ENCODE data around the gene PHC3.
"Not testable (repeated sequence)": the region's sequence is repeated elsewhere in the genome, so short reads cannot be mapped to it uniquely, and the experiment has no call there.

Gene PHC3

GRCh38 chr3:170180908-170181885 is at the start of gene PHC3:
TSS of gene PHC3 (minus strand) at chr3:170181733. CDS start at chr3:170181715, 18 bp downstream.
- DNase-seq, result peak; percentile 89

- DNase-seq, result no peak
Measured at GRCh38 chr3:170228093-170228766, 46.7 kb upstream of the PHC3 start.

- DNase-seq, result no peak
Measured at GRCh38 chr3:170226426-170226960, 45.0 kb upstream of the PHC3 start.

- DNase-seq, result no peak
Measured at GRCh38 chr3:170225166-170225565, 43.6 kb upstream of the PHC3 start.

- DNase-seq, result peak; percentile 32
Measured at GRCh38 chr3:170222647-170223541, 41.4 kb upstream of the PHC3 start.

GRCh38 chr3:170221924-170222646 is 40.6 kb upstream of the PHC3 start, which contains the start of gene PRKCI:
TSS of gene PRKCI (plus strand) at chr3:170222424. CDS start at chr3:170222670, 246 bp downstream.
- peak; percentile 81 for DNase-seq

GRCh38 chr3:170220871-170221270 is 39.3 kb upstream of the PHC3 start:
- DNase-seq, result no peak

- no peak for DNase-seq
Measured at GRCh38 chr3:170219850-170220249, 38.3 kb upstream of the PHC3 start.

- no peak for DNase-seq
Measured at GRCh38 chr3:170211668-170212067, 30.1 kb upstream of the PHC3 start.

- no peak for DNase-seq
Measured at GRCh38 chr3:170207717-170208116, 26.2 kb upstream of the PHC3 start.

GRCh38 chr3:170206164-170206762 is 24.7 kb upstream of the PHC3 start:
- not testable (repeated sequence) for DNase-seq

- no peak for DNase-seq
Measured at GRCh38 chr3:170205302-170205701, 23.8 kb upstream of the PHC3 start.

GRCh38 chr3:170204509-170204908 is 23.0 kb upstream of the PHC3 start:
- DNase-seq, result no peak

GRCh38 chr3:170204023-170204472 is 22.5 kb upstream of the PHC3 start:
- DNase-seq, result no peak

GRCh38 chr3:170203457-170203856 is 21.9 kb upstream of the PHC3 start:
- DNase-seq, result no peak

- DNase-seq, result no peak
Measured at GRCh38 chr3:170201527-170201926, 20.0 kb upstream of the PHC3 start.

GRCh38 chr3:170200987-170201386 is 19.5 kb upstream of the PHC3 start:
- no peak for DNase-seq

- no peak for DNase-seq
Measured at GRCh38 chr3:170196833-170197232, 15.3 kb upstream of the PHC3 start.

GRCh38 chr3:170195759-170196158 is 14.2 kb upstream of the PHC3 start:
- not testable (repeated sequence) for DNase-seq

GRCh38 chr3:170189398-170190256 is 8.1 kb upstream of the PHC3 start:
- no peak for DNase-seq

All from stimulated activated CD4-positive, alpha-beta T cell treated with anti-CD3 and anti-CD28 coated beads, Interleukin-12 subunit alpha, Interleukin-12 subunit beta, amount 100 ng/mL, for 4 hours (primary cell).